ENCODE measurements around the gene SOS1.
"Not testable (repeated sequence)": the region's sequence is repeated elsewhere in the genome, so short reads cannot be mapped to it uniquely, and the experiment has no call there.

Gene SOS1

GRCh38 chr2:39139511-39140237 is 18.8 kb upstream of the SOS1 start:
- no peak for DNase-seq (ENCODE audit: low read depth, low spot score)

GRCh38 chr2:39138837-39139211 is 18.0 kb upstream of the SOS1 start:
- DNase-seq (ENCODE audit: low read depth, low spot score) = no peak

- not testable (repeated sequence) for DNase-seq (ENCODE audit: low read depth, low spot score)
These were observed 17.5 kb upstream of the SOS1 start for GRCh38 chr2:39138187-39138836.

GRCh38 chr2:39136799-39137198 is 15.9 kb upstream of the SOS1 start:
- DNase-seq (ENCODE audit: low read depth, low spot score) = no peak

- no peak for DNase-seq (ENCODE audit: low read depth, low spot score)
These were observed 14.9 kb upstream of the SOS1 start for GRCh38 chr2:39135690-39136259.

GRCh38 chr2:39133215-39133851 is 12.5 kb upstream of the SOS1 start:
- DNase-seq (ENCODE audit: low read depth, low spot score) = no peak

- no peak for DNase-seq (ENCODE audit: low read depth, low spot score)
These were observed 8.1 kb upstream of the SOS1 start for GRCh38 chr2:39128919-39129391.

- DNase-seq (ENCODE audit: low read depth, low spot score) = no peak
These were observed 7.1 kb upstream of the SOS1 start for GRCh38 chr2:39127973-39128372.

- no peak for DNase-seq (ENCODE audit: low read depth, low spot score)
These were observed 3.9 kb upstream of the SOS1 start for GRCh38 chr2:39124746-39125057.

GRCh38 chr2:39124000-39124745 is 3.3 kb upstream of the SOS1 start:
- peak; percentile 99 for DNase-seq (ENCODE audit: low read depth, low spot score)

GRCh38 chr2:39123436-39123999 is 2.7 kb upstream of the SOS1 start:
- no peak for DNase-seq (ENCODE audit: low read depth, low spot score)

- DNase-seq (ENCODE audit: low read depth, low spot score) = no peak
These were observed 742 bp upstream of the SOS1 start for GRCh38 chr2:39121523-39122063.

- DNase-seq (ENCODE audit: low read depth, low spot score) = no peak
These were observed 405 bp downstream of the SOS1 start for GRCh38 chr2:39120521-39120770.

GRCh38 chr2:39119732-39120520 is 925 bp downstream of the SOS1 start:
- DNase-seq (ENCODE audit: low read depth, low spot score) = peak; percentile 79

GRCh38 chr2:39118786-39119499 is 1.9 kb downstream of the SOS1 start:
- peak; percentile 32 for DNase-seq (ENCODE audit: low read depth, low spot score)

GRCh38 chr2:39115556-39115955 is 5.3 kb downstream of the SOS1 start:
- DNase-seq (ENCODE audit: low read depth, low spot score) = no peak

- DNase-seq (ENCODE audit: low read depth, low spot score) = no peak
These were observed 6.1 kb downstream of the SOS1 start for GRCh38 chr2:39114771-39115170.

- DNase-seq (ENCODE audit: low read depth, low spot score) = no peak
These were observed 11.3 kb downstream of the SOS1 start for GRCh38 chr2:39109537-39109936.

GRCh38 chr2:39108377-39108776 is 12.5 kb downstream of the SOS1 start:
- no peak for DNase-seq (ENCODE audit: low read depth, low spot score)

GRCh38 chr2:39107724-39108273 is 13.1 kb downstream of the SOS1 start:
- DNase-seq (ENCODE audit: low read depth, low spot score) = no peak

Data from astrocyte of the hippocampus (primary cell).